Measurements from ENCODE around the gene ERI3.

The ERI3 gene

GRCh38 chr1:44315521-44315920 is 39.5 kb downstream of the ERI3 start:
- no peak for DNase-seq

GRCh38 chr1:44314452-44314851 is 40.6 kb downstream of the ERI3 start:
- no peak for DNase-seq

- no peak for DNase-seq
Observed at GRCh38 chr1:44313265-44313918, 41.7 kb downstream of the ERI3 start.

- no peak for DNase-seq
Observed at GRCh38 chr1:44312399-44313196, 42.5 kb downstream of the ERI3 start.

DNA sequence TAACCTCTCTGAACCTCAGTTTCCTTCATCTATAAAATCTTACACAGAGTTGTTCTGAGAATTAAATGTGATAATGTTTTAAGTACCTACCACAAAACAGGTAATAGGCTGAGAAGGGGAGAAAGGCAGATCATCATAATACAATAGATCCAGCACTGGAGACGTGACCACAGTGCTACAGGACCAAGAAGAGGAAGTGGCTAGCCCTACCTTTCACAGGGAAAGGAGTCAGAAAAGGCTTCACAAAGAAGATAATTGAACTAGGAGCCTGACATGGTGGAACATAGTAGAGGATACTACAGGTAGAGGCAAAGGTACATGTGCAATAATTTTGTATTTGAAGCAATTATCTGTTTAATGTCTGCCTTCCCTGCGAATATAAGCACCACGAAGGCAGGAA is 45.1 kb downstream of the ERI3 start:
- no peak for DNase-seq

- DNase-seq = no peak
Observed at GRCh38 chr1:44305962-44306422, 49.1 kb downstream of the ERI3 start.

- no peak for DNase-seq
Observed at GRCh38 chr1:44303532-44303931, 51.5 kb downstream of the ERI3 start.

GRCh38 chr1:44302541-44302940 is 52.5 kb downstream of the ERI3 start:
- no peak for DNase-seq

DNA sequence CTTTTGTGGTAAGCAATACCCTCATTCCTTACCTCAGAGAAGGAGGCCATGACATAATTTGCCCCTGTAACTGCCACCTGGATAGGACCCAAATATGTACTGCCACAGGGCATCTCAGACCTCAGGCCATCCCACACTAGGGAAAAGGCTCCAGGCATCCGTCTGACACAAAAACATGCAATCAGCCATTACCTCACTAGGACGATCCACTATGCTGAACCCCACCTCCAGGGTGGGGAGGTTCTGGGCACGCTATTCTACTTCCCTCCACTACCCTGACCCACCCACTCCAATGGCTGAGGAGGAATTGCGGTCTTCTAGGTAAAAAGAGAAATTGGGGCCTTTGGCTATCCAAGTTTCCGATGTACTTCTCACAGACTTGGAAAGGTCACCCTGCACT is 53.6 kb downstream of the ERI3 start:
- no peak for DNase-seq

DNA sequence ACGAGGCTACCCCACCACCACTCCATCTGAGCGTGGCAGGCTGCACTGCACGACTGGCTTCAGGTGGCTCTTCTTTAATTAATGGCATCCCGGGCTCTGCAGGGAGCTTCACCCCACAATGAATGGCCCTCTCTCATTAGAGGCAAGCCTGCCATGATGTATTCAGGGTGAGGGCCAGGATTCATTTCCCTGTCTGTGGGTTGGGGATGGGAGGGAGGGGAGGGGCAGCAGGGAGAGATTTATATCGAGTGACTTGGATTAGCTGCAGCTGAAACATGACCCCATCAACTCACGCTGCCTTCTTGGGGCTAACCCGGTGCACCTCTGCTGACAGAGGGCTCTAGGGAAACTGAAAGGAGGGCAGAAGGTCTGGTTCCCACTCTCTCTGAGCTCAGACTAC is 54.2 kb downstream of the ERI3 start:
- DNase-seq = no peak

- DNase-seq = no peak
Observed at GRCh38 chr1:44297695-44298400, 57.2 kb downstream of the ERI3 start.

GRCh38 chr1:44296806-44297205 is 58.3 kb downstream of the ERI3 start:
- no peak for DNase-seq

DNA sequence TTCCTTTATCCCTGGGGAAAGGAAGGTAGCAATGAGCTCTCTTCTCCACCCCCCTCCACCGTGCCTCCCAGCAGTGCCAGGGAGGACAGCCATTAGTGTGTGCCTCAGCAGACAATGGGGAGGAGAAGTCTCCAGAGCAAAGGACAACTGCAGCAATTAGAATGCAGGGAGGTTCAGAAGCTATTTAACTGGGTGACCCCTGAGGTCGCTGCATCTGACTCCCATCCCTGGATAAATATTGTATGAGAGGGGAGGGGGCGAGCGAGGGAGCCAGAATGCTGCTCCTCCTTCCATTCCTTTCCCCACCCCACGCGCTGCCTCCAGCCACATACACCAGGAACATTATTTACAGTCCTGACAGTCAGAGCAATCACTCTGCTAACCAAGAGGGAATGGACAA is 59.0 kb downstream of the ERI3 start:
- DNase-seq = no peak

DNA sequence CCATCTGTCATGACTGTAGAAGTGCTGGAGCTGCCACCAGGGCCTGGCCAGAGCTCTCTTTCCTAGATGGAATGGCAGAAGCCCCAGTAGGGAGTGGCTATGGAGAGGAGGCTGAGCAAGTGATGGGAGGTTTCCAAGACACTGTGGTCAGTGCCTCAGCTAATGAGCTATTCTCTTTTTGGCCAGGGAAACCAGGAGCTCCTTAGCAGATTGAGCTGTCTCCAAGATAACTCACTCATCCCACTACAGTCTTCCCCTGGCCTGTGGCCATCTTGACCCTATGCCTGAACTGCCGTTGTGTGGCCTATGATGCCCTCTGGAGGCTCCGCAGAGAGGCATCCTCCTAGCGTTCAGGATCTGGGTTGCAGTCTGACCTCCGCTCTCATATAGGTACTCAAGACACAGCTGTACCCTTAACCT is 60.5 kb downstream of the ERI3 start:
- DNase-seq = no peak

- no peak for DNase-seq
Observed at GRCh38 chr1:44293761-44294315, 61.2 kb downstream of the ERI3 start.

DNA sequence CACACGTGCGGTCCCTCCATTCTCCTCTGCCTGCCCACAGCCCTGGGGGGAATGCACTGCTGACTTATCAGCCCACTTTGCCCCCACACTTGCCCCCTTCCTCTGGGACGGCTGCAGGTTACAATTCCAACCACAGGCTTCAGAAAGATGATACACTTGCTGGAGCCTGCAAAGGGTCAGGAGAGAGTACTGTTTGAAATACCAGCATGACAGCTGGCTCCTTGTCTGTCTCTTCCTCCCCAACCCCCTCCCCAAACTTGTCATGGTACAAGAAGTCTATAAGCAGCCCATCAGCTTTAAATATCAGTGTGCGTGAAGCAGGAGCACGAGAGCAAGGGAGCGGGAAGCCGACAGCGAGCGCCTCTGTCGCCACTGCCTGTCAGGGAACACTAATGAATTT is 62.4 kb downstream of the ERI3 start:
- DNase-seq = no peak

GRCh38 chr1:44290250-44291094 is 64.6 kb downstream of the ERI3 start:
- no peak for DNase-seq

DNA sequence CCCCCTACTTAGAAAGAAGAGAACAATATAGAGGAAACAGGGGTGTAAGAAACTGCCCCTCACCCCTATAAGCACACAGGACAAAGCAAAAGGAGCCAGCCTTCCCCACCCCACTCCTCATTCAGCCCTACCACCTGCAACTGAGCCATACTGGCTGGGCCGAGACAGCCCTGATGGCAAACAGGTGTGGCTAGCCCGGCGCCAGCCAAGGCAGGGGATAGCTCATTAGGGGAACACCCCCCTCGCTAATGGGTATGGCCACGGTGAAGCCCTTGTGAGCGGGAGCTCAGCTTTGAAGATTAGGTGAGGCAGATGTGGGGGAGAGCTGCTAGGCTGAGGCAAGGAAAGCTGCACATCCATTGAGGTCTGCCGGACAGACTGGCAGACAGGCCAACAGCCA is 65.5 kb downstream of the ERI3 start:
- no peak for DNase-seq

- DNase-seq = no peak
Observed at GRCh38 chr1:44288883-44289282, 66.2 kb downstream of the ERI3 start.

- DNase-seq = no peak
Observed at GRCh38 chr1:44284184-44284583, 70.9 kb downstream of the ERI3 start.

- DNase-seq = no peak
Observed at GRCh38 chr1:44283524-44284173, 71.4 kb downstream of the ERI3 start.

All from activated CD4-positive, alpha-beta T cell treated with anti-CD3 and anti-CD28 coated beads for 1 hour (primary cell).